PC-9 (cell line): ENCODE results near the gene PPP1R3G.

Source experiments
- CTCF ChIP-seq: fragments of 200-600 bp; sonication (generic); conservative IDR thresholded peaks from 2 replicates; pipeline ENCODE4 v1.6.1; 2017; ENCODE audit warnings: mixed run types, antibody characterized with exemption, mild to moderate bottlenecking, moderate library complexity
- EZH2 ChIP-seq: fragments of 200-600 bp; sonication (generic); IDR thresholded peaks from 2 replicates; pipeline ENCODE4 v1.8.0; 2017; ENCODE audit warnings: antibody characterized with exemption, low read depth

GRCh38 chr6:5125152-5126006 is 40.2 kb downstream of the PPP1R3G start:
- TF ChIP-seq CTCF (no peak), EZH2 (no peak)
